Stimulated activated CD4-positive, alpha-beta T cell treated with anti-CD3 and anti-CD28 coated beads, Interleukin-12 subunit alpha, Interleukin-12 subunit beta, amount 100 ng/mL, for 24 hours (primary cell): ENCODE data around the gene TICRR.
"Not testable (repeated sequence)": the region's sequence is repeated elsewhere in the genome, so short reads cannot be mapped to it uniquely, and the experiment has no call there.

Experiments used
- DNase-seq, 2 experiments: peaks; one replicate each; pipeline ENCODE4 v3.0.0-alpha.2; 2020; ENCODE audit warnings: low read depth in 2 of 2

Gene TICRR

GRCh38 chr15:89575146-89575655, at the start of gene TICRR:
Gene TICRR (plus strand): TSS chr15:89575469. CDS start chr15:89575587, 118 bp downstream.
- DNase-seq, result peak; percentile 88 to 94

- no peak for DNase-seq
These were observed 49.1 kb upstream of the TICRR start for GRCh38 chr15:89526181-89526580.

GRCh38 chr15:89526601-89527441, 48.4 kb upstream of the TICRR start:
- DNase-seq, result no peak

GRCh38 chr15:89528757-89529352, 46.4 kb upstream of the TICRR start:
- DNase-seq, result no peak

- DNase-seq, result no peak
These were observed 44.3 kb upstream of the TICRR start for GRCh38 chr15:89530976-89531375.

GRCh38 chr15:89531796-89532537, 43.3 kb upstream of the TICRR start:
- no peak for DNase-seq

GRCh38 chr15:89533861-89534544, 41.3 kb upstream of the TICRR start:
- no peak for DNase-seq

GRCh38 chr15:89539027-89539426, 36.2 kb upstream of the TICRR start:
- no peak for DNase-seq

- no peak for DNase-seq
These were observed 32.9 kb upstream of the TICRR start for GRCh38 chr15:89542369-89542768.

GRCh38 chr15:89543389-89543788, 31.9 kb upstream of the TICRR start:
- no peak for DNase-seq

GRCh38 chr15:89549138-89549537, 26.1 kb upstream of the TICRR start:
- DNase-seq, result not testable (repeated sequence)

GRCh38 chr15:89550427-89550826, 24.8 kb upstream of the TICRR start:
- no peak for DNase-seq

GRCh38 chr15:89551550-89551949, 23.7 kb upstream of the TICRR start:
- no peak for DNase-seq

- DNase-seq, result no peak
These were observed 21.6 kb upstream of the TICRR start for GRCh38 chr15:89553632-89554031.

GRCh38 chr15:89554247-89554646, 21.0 kb upstream of the TICRR start:
- no peak for DNase-seq

- no peak for DNase-seq
These were observed 19.5 kb upstream of the TICRR start for GRCh38 chr15:89555768-89556167.

- DNase-seq, result peak in 1 of 2 experiments; percentile 17
These were observed 18.6 kb upstream of the TICRR start for GRCh38 chr15:89556413-89557262.

GRCh38 chr15:89559769-89560264, 15.5 kb upstream of the TICRR start:
- DNase-seq, result no peak

- DNase-seq, result no peak
These were observed 9.1 kb upstream of the TICRR start for GRCh38 chr15:89566181-89566580.

GRCh38 chr15:89566621-89567294, 8.5 kb upstream of the TICRR start:
- DNase-seq, result no peak
